ENCODE data around the gene TIE1. TPM values are rescaled to one million over a fixed set of nuclear protein-coding genes. Genes with fewer than 3 reads are reported as not detected.

TIE1 gene
- total RNA-seq, 1 experiment from 2014 or later, result 1.2 TPM

- Histone ChIP-seq H3K23me2 (ENCODE audit: insufficient read length, low read depth, low read length, poor library complexity, severe bottlenecking) (no peaks in the 10 kb centered on the region), H4K8ac (replicated peaks; ENCODE audit: insufficient read length, low read depth, low read length) (no peak overlapping the region), H3K27ac (ENCODE audit: insufficient read length, low read depth, low read length) (no peak overlapping the region), H2BK20ac (ENCODE audit: low read depth, low read length, poor library complexity, severe bottlenecking) (no peak overlapping the region), H2BK5ac (ENCODE audit: insufficient read length, low read length) (no peak overlapping the region), H4K91ac (ENCODE audit: insufficient read length, low read depth, low read length) (no peak overlapping the region), H3K79me1 (ENCODE audit: insufficient read depth, low read depth, low read length, poor library complexity, severe bottlenecking) (no peaks in the 10 kb centered on the region), H3K14ac (ENCODE audit: insufficient read depth, low read length) (no peak overlapping the region), H2BK12ac (ENCODE audit: insufficient read length, low read depth, low read length) (no peak overlapping the region), H3K4ac (ENCODE audit: low read depth, low read length) (no peak overlapping the region), H3K27me3 (ENCODE audit: insufficient read depth, low read length) (no peaks in the 10 kb centered on the region), H3K9ac (ENCODE audit: extremely low read depth, insufficient read length, low read length) (no peak overlapping the region), H3K79me2 (ENCODE audit: insufficient read depth, low read length) (no peaks in the 10 kb centered on the region), H2AK5ac (ENCODE audit: insufficient read length, low read length) (no peak overlapping the region), H4K20me1 (ENCODE audit: control insufficient read depth, insufficient read depth, insufficient read length) (no peaks in the 10 kb centered on the region), H3K18ac (ENCODE audit: insufficient read length, low read depth, low read length) (no peak overlapping the region), H2AFZ (ENCODE audit: low read length) (no peak overlapping the region), H3T11ph (ENCODE audit: low read length) (no peak overlapping the region), H2BK15ac (ENCODE audit: low read depth, low read length) (no peak overlapping the region), H3K23ac (ENCODE audit: insufficient read length, low read depth, low read length) (no peak overlapping the region), H3K56ac (ENCODE audit: insufficient read length, low read depth, low read length) (no peak overlapping the region), H3K9me3 (ENCODE audit: control insufficient read depth, low read depth, low read length) (no peaks in the 10 kb centered on the region), H3K4me1 (ENCODE audit: insufficient read depth, low read length) (peaks cover 9% of the 10 kb centered on the region), H4K5ac (ENCODE audit: insufficient read length, low read depth, low read length) (no peak overlapping the region), H2BK120ac (ENCODE audit: low read depth, low read length, poor library complexity, severe bottlenecking) (no peak overlapping the region), H3K4me2 (ENCODE audit: insufficient read depth, insufficient read length, low read length) (no peak overlapping the region)
- TF ChIP-seq, protein P1, sequence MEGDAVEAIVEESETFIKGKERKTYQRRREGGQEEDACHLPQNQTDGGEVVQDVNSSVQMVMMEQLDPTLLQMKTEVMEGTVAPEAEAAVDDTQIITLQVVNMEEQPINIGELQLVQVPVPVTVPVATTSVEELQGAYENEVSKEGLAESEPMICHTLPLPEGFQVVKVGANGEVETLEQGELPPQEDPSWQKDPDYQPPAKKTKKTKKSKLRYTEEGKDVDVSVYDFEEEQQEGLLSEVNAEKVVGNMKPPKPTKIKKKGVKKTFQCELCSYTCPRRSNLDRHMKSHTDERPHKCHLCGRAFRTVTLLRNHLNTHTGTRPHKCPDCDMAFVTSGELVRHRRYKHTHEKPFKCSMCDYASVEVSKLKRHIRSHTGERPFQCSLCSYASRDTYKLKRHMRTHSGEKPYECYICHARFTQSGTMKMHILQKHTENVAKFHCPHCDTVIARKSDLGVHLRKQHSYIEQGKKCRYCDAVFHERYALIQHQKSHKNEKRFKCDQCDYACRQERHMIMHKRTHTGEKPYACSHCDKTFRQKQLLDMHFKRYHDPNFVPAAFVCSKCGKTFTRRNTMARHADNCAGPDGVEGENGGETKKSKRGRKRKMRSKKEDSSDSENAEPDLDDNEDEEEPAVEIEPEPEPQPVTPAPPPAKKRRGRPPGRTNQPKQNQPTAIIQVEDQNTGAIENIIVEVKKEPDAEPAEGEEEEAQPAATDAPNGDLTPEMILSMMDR (conservative IDR thresholded peaks at IDR 0.05), result no peak
- peaks cover 28 to 36% of the 10 kb centered on the region in 2 experiments for H3K4me1 Mint-ChIP-seq
- DNase-seq, result no peak
- H3K9me3 Mint-ChIP-seq, result no peaks in the 10 kb centered on the region
- no CpG with 5 or more reads among the region's 7 CpGs for WGBS (ENCODE audit: extremely low coverage, insufficient read length, low lambda C conversion rate)
- H3K27ac Mint-ChIP-seq, result no peak overlapping the region; a peak in 1 of 7 replicates
- H3K27me3 Mint-ChIP-seq (ENCODE audit: low read depth), result no peaks in the 10 kb centered on the region; the same call in 1 of the 2 replicates
- no peak overlapping the region for H3K4me3 Mint-ChIP-seq
- no peaks in the 10 kb centered on the region for H3K36me3 Mint-ChIP-seq (ENCODE audit: insufficient read depth in 1 of 3, low read depth in 3 of 3)
These were observed 6.7 kb upstream of the TIE1 start for GRCh38 chr1:43293896-43294760.
